BLaER1 (cell line): ENCODE measurements around the gene P3H2.
"Not testable (repeated sequence)": the region's sequence is repeated elsewhere in the genome, so short reads cannot be mapped to it uniquely, and the experiment has no call there.

Experiments used
- H3K27ac ChIP-seq: shearing (Covaris generic); formaldehyde crosslinking; 2 replicates; pipeline ENCODE4 v1.8.1; 2022
- H3K27me3 ChIP-seq: shearing (Covaris generic); formaldehyde crosslinking; 2 replicates; pipeline ENCODE4 v1.8.1; 2022
- H3K36me3 ChIP-seq: shearing (Covaris generic); formaldehyde crosslinking; 2 replicates; pipeline ENCODE4 v1.8.1; 2022
- H3K4me1 ChIP-seq: shearing (Covaris generic); formaldehyde crosslinking; 2 replicates; pipeline ENCODE4 v1.8.1; 2022
- H3K4me2 ChIP-seq: shearing (Covaris generic); formaldehyde crosslinking; 2 replicates; pipeline ENCODE4 v1.8.1; 2022
- H3K4me3 ChIP-seq: shearing (Covaris generic); formaldehyde crosslinking; 2 replicates; pipeline ENCODE4 v1.8.1; 2022
- H3K9ac ChIP-seq: shearing (Covaris generic); formaldehyde crosslinking; 2 replicates; pipeline ENCODE4 v1.8.1; 2022
- H3K9me3 ChIP-seq: shearing (Covaris generic); formaldehyde crosslinking; 2 replicates; pipeline ENCODE4 v1.8.1; 2022
- H4K20me1 ChIP-seq: shearing (Covaris generic); formaldehyde crosslinking; 2 replicates; pipeline ENCODE4 v1.8.1; 2022
- Cebpa-rat ChIP-seq: shearing (Covaris generic); IDR thresholded peaks from 2 replicates; pipeline ENCODE4 v1.8.1; 2022

P3H2 gene

GRCh38 chr3:189975391-189975990 lies 145.2 kb downstream of the P3H2 start:
- no peaks in the 10 kb centered on the region for H3K4me1 ChIP-seq
- no peak overlapping the region for H3K27ac ChIP-seq

GRCh38 chr3:189974359-189974758 lies 146.3 kb downstream of the P3H2 start:
- Histone ChIP-seq H3K27me3 (no peaks in the 10 kb centered on the region), H3K4me1 (no peaks in the 10 kb centered on the region), H4K20me1 (no peaks in the 10 kb centered on the region), H3K27ac (no peak overlapping the region), H3K4me3 (no peak overlapping the region), H3K9ac (no peak overlapping the region), H3K36me3 (no peaks in the 10 kb centered on the region), H3K4me2 (no peak overlapping the region), H3K9me3 (no peaks in the 10 kb centered on the region)
- no peak for TF ChIP-seq Cebpa-rat

More at GRCh38 chr3:189975391-189975990, 145.2 kb downstream of the P3H2 start:
- no peak overlapping the region for H3K4me2 ChIP-seq
- no peaks in the 10 kb centered on the region for H3K9me3 ChIP-seq
- TF ChIP-seq Cebpa-rat: no peak
- no peaks in the 10 kb centered on the region for H3K36me3 ChIP-seq
- H3K9ac ChIP-seq: no peak overlapping the region
- no peaks in the 10 kb centered on the region for H4K20me1 ChIP-seq
- H3K27me3 ChIP-seq: no peaks in the 10 kb centered on the region
- no peak overlapping the region for H3K4me3 ChIP-seq

- no peaks in the 10 kb centered on the region for H3K9me3 ChIP-seq
- no peak for TF ChIP-seq Cebpa-rat
- no peaks in the 10 kb centered on the region for H4K20me1 ChIP-seq
- H3K4me1 ChIP-seq: no peaks in the 10 kb centered on the region
- H3K4me3 ChIP-seq: no peak overlapping the region
- H3K9ac ChIP-seq: no peak overlapping the region
- H3K4me2 ChIP-seq: no peak overlapping the region
- H3K27me3 ChIP-seq: no peaks in the 10 kb centered on the region
- H3K36me3 ChIP-seq: no peaks in the 10 kb centered on the region
- H3K27ac ChIP-seq: no peak overlapping the region
These were observed 153.3 kb downstream of the P3H2 start for GRCh38 chr3:189967254-189967865.

GRCh38 chr3:189966843-189967242 lies 153.9 kb downstream of the P3H2 start:
- Histone ChIP-seq H3K4me3 (no peak overlapping the region), H3K9me3 (no peaks in the 10 kb centered on the region), H3K27me3 (no peaks in the 10 kb centered on the region), H3K4me2 (no peak overlapping the region), H3K9ac (no peak overlapping the region), H3K36me3 (no peaks in the 10 kb centered on the region), H4K20me1 (no peaks in the 10 kb centered on the region), H3K27ac (no peak overlapping the region), H3K4me1 (no peaks in the 10 kb centered on the region)
- no peak for TF ChIP-seq Cebpa-rat

GRCh38 chr3:189964623-189965332 lies 155.9 kb downstream of the P3H2 start:
- Histone ChIP-seq H3K27me3 (no peaks in the 10 kb centered on the region), H3K27ac (no peak overlapping the region), H3K4me3 (no peak overlapping the region), H4K20me1 (no peaks in the 10 kb centered on the region), H3K36me3 (no peaks in the 10 kb centered on the region), H3K4me1 (no peaks in the 10 kb centered on the region), H3K9me3 (no peaks in the 10 kb centered on the region), H3K4me2 (no peak overlapping the region), H3K9ac (no peak overlapping the region)
- no peak for TF ChIP-seq Cebpa-rat

GRCh38 chr3:189962466-189962865 lies 158.2 kb downstream of the P3H2 start:
- Histone ChIP-seq H3K9me3 (no peaks in the 10 kb centered on the region), H4K20me1 (no peaks in the 10 kb centered on the region), H3K27me3 (no peaks in the 10 kb centered on the region), H3K36me3 (no peaks in the 10 kb centered on the region), H3K27ac (no peak overlapping the region), H3K4me3 (no peak overlapping the region), H3K9ac (no peak overlapping the region), H3K4me2 (no peak overlapping the region), H3K4me1 (no peaks in the 10 kb centered on the region)
- TF ChIP-seq Cebpa-rat: no peak

- TF ChIP-seq Cebpa-rat: no peak
- no peaks in the 10 kb centered on the region for H3K27me3 ChIP-seq
- H3K36me3 ChIP-seq: no peaks in the 10 kb centered on the region
- no peak overlapping the region for H3K27ac ChIP-seq
- H3K9ac ChIP-seq: no peak overlapping the region
- no peaks in the 10 kb centered on the region for H4K20me1 ChIP-seq
- H3K4me1 ChIP-seq: no peaks in the 10 kb centered on the region
- H3K9me3 ChIP-seq: no peaks in the 10 kb centered on the region
- no peak overlapping the region for H3K4me3 ChIP-seq
- H3K4me2 ChIP-seq: no peak overlapping the region
These were observed 159.1 kb downstream of the P3H2 start for GRCh38 chr3:189961522-189962161.

- H3K27me3 ChIP-seq, H3K36me3 ChIP-seq, H3K27ac ChIP-seq, H4K20me1 ChIP-seq, H3K9ac ChIP-seq, H3K4me2 ChIP-seq, H3K9me3 ChIP-seq, H3K4me3 ChIP-seq, H3K4me1 ChIP-seq: not testable (repeated sequence)
These were observed 159.6 kb downstream of the P3H2 start for GRCh38 chr3:189961086-189961485.

- H4K20me1 ChIP-seq: no peaks in the 10 kb centered on the region
- peaks cover 8% of the 10 kb centered on the region for H3K4me1 ChIP-seq
- H3K27ac ChIP-seq: no peak overlapping the region
- H3K36me3 ChIP-seq: no peaks in the 10 kb centered on the region
- H3K9ac ChIP-seq: no peak overlapping the region
- TF ChIP-seq Cebpa-rat: no peak
- no peak overlapping the region for H3K4me2 ChIP-seq
- H3K4me3 ChIP-seq: no peak overlapping the region
- no peaks in the 10 kb centered on the region for H3K27me3 ChIP-seq
- no peaks in the 10 kb centered on the region for H3K9me3 ChIP-seq
These were observed 165.7 kb downstream of the P3H2 start for GRCh38 chr3:189954733-189955665.
